NCI-H524 treated with DMSO at 0.1 percent for 48 hours (cell line): ENCODE results near the gene VAMP4.
A peak's percentile ranks its signal among the peaks of the same experiment; 100 is the strongest.

Experiments
- DNase-seq: peaks from one replicate; lab custom pipeline; 2025; lab: John Stamatoyannopoulos, UW

Gene VAMP4, protein sequence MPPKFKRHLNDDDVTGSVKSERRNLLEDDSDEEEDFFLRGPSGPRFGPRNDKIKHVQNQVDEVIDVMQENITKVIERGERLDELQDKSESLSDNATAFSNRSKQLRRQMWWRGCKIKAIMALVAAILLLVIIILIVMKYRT

DNA sequence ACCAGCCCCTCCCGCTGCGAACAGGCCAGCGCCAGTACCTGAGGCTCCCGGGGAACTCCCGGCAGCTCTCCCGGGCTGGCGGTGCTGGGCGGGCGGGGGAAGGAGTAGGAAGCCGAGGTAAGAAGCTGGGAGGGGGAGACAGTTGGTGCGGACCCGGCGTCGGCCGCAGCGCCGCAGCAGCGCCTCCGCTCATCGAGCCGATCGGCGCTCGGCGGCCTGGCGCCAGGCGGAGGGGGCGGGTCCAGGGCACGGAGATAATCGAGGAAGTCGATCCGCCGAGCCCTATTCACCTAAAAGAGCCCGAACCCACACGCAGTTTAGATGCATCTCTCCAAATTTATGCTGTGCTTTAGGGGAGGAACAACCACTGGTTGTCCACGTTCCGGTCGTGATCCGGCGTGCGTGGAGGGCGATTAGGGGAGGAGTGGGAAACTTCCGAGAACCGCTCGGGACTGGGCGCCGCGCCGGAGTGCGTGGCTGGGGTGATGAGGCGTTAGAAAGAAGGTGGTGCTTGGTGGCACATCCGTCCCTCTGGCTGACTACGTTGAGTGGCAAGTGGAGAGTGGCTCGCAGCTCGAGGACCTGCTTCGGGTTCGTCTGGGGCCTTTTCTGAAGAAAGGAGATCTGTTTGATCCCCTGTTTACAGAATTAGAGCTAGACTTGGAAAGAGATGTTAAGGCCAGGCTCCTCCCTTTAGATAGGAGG, at the start of gene VAMP4:
Gene VAMP4 (minus strand): TSS at position 194 of the 705 bp plus-strand sequence. CDS start 3,651 bp downstream, outside the sequence.
- DNase-seq: peak; percentile 54

DNA sequence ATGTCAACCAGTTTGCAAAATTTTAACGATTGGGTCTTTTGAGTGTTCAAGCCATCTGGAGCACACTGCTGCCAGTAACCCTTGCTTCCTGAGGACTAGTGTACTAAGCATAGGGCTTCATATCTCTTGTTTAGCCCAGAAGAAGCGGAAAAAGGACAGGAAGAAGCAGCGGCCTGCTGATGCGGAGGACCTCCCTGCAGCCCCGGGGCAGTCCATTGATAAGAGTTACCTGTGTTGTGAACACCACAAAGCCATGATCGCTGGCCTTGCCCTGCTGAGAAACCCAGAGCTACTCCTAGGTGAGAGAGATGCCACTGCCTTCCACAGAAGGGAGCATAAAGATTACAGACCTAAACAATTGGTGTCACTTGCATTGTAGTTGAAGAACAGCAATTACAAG, 48.5 kb upstream of the VAMP4 start:
- no peak for DNase-seq

DNA sequence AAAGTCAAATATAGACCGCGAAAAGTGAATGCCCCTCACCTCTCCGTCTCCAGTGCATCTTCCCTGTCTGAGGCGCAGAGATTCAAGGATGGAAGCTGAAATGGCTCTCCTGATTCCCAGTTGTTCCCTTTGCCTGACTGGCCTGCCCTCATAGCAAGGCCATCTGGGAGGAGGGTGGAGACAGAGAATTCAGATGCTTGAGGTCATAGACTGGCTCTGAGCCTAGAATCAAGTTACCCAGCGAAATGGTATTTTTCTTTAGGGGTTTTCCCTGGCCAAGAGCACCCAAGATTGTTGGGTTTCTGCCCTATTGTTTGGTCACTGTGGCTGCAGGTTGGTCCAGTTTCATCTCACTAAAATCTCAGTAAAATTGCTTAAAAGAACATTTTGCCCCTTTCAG, 46.8 kb upstream of the VAMP4 start:
- DNase-seq: no peak

DNA sequence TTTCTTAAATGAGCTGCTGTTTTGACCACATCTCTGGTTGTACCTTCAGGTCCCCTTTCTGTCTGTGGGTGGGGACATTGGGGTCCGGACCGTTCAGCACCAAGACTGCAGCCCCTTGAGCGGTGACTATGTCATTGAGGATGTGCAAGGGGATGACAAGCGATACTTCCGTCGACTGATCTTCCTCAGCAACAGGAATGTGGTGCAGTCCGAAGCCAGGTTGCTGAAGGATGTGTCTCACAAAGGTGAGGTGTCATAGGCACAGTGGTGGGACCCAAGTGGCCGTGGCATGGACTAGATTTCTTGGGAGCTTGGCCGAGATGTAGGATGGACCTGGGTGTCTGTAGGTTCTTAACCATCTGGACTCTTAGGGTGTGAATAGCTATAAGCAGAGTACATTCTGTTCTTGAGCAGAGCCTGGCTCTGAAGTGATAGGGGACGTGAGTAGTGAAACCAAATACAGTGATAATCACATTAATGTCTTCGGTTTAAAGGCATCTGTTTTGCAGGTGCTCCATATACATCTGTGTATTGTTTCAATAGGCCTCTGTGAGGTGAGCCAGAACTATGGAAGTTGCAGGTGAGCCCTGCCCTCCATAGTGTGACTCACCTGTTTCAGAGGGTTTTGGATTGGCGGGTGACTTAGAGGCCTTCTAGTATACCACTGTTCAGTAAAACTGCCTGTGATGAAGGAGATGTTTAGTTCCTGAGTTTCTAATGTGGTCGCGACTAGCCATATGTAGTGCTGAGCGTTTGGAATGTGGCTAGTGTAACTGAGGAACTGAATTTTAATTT, 46.0 kb upstream of the VAMP4 start:
- no peak for DNase-seq

DNA sequence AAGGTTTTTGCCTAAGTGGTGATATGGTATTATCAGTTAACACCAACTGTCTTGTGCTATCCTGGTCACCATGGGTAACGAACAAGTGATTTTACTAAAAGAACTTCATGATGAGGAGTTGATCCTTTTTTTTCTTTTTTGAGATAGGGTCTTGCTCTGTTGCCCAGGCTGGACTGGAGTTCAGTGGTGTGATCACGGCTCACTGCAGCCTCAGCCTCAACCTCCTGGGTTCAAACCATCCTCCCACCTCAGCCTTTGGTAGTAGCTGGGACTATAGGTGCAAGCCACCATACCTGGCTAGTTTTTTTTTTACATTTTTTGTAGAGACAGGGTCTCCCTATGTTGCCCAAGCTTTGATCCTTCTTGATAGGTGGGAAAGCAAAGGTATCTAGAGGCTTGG, 44.7 kb upstream of the VAMP4 start:
- DNase-seq: no peak

DNA sequence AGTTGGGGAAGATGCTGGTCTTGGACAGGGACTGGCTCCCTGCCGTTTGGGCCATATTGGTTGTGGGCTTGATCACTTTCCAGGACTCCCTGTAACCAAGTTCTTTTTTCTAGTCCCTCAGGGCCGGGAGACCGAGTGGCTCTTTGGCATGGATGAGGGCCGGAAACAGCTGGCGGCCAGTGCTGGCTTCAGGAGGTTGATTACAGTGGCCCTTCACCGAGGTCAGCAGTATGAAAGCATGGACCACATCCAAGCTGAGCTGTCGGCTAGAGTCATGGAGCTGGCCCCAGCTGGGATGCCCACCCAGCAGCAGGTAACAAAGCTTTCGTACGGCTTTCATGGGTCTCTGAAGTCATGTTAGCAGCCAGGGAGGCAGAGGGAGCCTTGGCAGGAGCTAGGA, 43.9 kb upstream of the VAMP4 start:
- no peak for DNase-seq

DNA sequence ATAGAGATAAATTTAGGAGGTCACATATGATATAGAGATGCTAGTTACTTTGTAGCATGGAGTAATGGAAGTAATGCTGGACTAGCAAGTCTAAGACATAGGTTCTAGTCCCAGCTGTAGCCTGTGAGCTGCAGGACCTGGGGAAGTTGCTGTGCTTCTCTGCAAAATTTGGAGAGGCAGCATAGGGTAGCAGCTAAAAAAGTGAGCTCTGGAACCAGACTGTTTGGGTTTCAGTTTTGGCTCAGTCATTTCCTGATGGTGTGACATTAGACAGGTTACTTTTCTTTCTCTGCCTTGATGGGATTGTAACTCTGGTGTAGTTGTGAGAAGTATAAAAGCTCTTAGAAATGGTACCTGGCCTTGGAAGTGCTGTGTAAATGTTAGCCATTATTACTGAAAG, 42.9 kb upstream of the VAMP4 start:
- DNase-seq: no peak

DNA sequence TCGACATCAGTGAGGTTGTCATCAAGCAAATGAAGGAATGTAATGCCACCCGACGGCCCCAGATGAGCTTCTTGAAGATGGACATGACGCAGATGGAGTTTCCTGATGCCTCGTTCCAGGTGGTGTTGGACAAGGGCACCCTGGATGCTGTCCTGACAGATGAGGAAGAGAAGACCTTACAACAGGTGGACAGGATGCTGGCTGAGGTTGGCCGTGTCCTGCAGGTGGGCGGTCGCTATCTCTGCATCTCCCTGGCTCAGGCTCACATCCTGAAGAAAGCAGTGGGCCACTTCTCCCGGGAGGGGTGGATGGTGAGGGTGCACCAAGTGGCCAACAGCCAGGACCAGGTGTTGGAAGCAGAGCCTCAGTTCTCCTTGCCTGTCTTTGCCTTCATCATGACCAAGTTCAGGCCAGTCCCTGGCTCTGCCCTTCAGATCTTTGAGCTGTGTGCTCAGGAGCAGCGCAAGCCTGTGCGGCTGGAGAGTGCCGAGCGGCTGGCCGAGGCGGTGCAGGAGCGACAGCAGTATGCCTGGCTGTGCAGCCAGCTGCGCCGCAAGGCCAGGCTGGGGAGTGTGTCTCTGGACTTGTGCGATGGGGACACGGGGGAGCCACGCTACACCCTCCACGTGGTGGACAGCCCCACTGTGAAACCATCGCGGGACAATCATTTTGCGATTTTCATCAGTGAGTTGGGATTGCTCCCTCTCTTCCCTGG, 42.1 kb upstream of the VAMP4 start:
- DNase-seq: no peak

DNA sequence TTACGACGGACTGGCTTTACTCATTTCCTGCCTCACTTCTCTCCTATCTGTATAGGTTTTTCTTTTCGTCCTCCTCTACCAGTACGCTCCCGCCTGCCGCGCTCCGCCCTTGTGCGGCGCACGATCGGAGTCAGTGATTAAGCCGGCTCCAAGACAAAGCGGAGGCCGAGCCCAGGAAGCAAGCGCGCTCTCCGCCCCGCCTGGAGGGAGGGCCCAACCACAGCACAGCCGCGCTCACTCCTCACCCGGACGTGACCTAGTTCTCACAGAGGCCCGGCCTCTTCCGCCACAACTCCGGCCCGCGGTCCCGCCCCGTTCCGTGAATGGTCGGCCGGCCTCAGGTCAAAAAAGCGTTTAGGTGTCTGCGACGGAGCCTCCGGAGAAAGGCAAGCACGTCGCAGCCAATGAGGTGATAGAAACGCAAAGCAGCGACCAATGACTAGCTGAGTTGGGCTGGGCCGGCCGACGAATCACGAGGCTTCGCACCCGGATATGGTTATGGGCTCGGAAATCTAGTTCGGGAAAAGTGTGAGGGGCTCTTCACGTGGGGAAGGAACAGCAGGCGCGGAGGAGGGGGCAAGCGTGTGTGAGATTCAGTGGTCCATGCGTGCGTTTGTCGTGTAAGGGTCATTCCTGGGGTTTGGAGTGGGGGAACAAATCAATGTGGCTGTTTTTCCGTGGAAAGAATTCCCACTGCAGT, 39.5 kb upstream of the VAMP4 start, which contains the start of gene METTL13:
Gene METTL13 (plus strand): TSS at position 485 of the 700 bp plus-strand sequence. CDS start 308 bp downstream, outside the sequence.
- DNase-seq: peak; percentile 91

DNA sequence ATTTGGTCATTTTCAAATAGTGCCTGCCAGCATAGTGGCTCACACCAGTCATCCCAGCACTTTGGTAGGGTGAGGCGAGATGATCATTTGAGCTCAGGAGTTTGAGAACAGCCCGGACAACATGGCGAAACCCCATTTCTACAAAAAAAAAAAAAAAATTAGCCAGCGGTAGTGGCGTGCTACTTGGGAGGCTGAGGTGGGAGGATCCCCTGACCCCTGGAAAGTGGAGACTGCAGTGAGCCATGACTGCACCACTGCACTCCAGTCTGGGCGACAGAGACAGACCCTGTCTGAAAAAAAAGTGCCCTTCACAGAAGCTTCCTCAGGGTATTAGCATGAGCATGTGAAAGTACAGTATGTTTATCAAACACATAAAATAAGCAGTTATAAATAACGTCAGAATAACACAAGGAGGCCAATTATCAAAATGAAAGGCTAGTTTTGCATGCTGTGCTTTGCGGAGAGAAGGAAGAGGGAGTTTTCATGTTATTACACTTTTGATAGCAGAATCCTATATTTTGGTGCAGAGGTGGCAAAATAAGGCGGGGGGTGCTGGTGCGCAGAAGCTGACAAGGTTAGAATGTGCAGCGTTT, 38.8 kb upstream of the VAMP4 start:
- DNase-seq: no peak

DNA sequence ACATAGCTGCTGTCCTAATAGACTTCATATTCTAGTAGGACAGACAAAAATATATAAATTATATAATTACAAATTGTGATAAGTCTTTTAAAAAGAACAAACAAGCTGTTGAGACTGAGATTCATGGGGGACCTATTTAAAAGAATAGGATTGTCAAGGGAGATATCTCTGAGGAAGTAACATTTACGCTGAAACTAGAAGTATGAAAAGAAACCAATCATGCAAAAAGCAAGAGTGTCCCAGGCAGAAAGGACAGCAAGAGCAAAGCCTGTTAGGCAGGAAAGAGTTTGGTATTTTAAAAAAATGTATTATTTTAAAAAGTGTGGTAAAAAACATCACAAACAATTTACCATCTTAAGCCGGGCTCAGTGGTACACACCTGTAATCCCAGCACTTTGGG, 30.4 kb upstream of the VAMP4 start:
- no peak for DNase-seq

DNA sequence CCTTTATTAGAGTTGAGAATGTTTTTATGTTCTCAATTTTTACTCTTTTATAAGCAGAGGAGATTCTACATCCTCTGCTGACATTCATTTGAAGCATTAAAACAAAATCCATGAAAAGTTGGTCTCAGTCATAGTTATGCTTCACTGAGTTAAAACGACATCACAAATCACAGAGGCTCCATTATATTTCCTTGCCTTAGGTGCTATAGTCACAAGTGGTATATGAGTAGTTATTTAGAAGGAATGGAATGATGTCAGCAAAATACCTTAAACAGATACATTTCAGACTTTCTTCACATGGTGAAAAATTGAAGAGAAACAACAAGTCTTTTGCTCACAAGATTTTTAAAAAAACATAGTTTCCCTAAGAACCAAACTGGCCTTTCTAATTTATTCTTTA, 27.9 kb upstream of the VAMP4 start:
- no peak for DNase-seq

DNA sequence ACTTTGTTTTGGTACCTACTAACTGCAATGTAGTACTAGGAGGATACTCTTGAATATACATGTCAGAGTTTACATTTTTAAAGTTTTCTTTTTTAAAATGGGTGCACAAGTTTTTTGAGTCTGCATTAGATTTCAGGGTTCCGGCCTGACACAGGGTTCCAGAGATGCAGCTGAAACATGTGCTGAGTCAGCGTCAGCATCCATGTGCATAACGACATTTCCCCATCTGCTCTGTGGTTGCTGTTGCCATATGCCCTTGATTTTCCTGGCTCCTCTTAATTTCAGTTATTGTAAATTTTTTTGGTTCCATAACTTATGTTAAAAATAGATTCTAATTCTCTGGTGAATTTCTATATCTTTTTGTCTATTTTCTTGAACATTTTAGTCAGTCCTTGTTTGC, 27.3 kb upstream of the VAMP4 start:
- DNase-seq: peak; percentile 0

DNA sequence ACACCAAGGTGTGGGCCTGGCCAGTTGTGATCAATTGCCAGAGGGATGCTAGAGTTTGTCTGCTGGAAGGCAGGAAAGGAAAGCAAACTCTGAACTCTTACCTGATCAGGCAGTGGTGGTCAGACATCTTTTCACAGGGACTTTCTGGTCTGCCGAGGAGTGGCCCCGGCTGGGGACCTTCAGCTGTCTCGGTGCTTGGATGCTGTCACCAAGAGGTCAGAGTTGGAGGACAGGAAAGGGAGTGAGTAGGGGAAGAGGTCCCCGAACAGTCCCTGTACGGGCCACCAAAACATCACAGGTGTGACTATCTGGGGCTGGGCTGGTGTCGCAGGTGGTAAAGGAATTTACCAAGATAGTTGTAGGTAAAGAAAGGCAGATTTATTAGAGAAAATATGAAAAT, 21.9 kb upstream of the VAMP4 start:
- DNase-seq: no peak

DNA sequence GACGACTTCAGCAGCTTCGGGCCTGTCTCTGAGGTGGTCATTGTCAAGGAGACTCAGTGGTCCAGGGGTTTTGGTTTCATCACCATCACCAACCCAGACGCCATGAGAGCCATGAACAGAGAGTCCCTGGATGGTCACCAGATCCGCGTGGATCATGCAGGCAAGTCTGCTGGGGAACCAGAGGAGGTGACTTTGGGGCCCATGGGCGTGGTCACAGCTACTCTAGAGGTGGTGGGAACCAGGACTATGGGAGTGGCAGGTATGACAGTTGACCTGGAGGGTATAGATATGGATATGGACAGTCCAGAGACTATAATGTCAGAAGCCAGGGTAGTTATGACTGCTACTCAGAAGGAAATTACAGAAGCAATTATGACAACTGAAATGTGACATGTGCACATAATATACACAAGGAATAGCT, 20.3 kb upstream of the VAMP4 start:
- DNase-seq: no peak

DNA sequence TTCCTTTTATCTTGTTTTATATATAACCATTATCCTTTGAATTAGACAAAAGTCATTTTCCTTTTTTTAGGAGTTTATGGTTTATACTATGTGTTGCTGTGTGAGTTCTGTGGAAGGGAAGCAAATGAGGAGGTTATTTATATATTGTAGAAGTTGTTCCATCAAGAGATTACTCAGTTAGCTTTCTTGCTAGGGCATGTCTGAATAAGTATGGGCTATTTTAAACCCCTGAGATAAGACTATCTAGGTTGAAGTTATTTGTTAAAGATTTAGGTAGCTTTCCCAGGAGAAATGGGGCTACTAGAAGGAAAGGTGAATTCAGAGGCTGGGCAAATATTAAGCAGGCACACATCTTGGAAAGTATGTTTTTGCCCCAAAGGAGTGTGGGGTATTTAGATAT, 16.1 kb upstream of the VAMP4 start:
- DNase-seq: no peak

DNA sequence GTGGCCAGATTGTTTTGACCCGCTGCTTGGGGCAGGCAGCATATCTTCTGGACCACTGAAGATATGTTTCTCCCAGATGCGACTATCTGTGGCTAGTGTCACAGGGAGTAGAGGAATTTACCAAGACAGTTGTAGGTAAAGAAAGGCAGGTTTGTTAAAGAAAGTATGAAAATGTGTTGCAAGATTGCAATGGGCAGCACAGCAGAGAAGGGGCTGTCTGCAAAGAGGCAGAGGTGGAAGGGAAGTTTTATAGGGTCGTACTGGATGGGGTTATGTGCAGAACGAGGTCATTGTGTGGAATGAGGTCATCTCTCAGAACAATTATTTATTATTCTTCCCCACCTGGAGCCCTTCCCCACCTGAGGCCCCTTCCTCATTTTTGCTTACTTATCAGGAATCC, 15.0 kb upstream of the VAMP4 start:
- no peak for DNase-seq

DNA sequence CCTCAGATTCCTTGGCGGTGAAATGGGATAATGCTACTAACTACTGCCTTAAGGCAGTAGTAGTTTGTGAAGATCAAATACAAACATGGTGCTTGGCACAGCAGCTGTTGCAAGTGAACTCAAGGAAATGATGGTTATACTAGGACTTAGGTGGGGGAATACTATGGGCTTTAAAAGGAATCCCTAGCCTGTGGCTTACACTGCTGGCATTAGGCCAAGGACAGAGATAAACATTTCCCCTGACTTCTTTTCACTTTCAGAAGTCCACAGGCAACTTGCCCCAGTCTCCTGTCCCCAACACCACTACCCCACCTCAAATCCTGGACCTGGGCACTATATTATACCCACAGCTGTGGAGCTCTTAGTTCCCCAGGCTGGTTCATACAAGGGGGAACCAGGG, 13.1 kb upstream of the VAMP4 start:
- DNase-seq: no peak

DNA sequence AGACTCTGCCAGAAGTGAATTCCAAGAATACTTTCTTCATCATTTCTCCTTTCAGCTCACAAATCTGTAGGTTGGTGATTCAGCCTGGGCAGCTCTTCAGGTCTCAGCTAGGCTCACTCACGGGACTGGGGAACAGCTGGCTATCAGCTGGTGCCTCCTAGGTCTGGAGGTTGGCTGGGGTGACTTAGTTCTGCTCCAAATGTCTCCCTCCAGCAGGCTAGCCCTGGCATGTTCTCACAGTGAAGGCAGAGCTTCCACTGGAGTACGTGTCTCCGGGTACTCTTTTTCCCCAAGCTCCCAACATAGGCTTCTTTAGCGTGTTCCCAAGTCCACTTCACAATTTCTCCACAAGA, 12.5 kb upstream of the VAMP4 start:
- no peak for DNase-seq

DNA sequence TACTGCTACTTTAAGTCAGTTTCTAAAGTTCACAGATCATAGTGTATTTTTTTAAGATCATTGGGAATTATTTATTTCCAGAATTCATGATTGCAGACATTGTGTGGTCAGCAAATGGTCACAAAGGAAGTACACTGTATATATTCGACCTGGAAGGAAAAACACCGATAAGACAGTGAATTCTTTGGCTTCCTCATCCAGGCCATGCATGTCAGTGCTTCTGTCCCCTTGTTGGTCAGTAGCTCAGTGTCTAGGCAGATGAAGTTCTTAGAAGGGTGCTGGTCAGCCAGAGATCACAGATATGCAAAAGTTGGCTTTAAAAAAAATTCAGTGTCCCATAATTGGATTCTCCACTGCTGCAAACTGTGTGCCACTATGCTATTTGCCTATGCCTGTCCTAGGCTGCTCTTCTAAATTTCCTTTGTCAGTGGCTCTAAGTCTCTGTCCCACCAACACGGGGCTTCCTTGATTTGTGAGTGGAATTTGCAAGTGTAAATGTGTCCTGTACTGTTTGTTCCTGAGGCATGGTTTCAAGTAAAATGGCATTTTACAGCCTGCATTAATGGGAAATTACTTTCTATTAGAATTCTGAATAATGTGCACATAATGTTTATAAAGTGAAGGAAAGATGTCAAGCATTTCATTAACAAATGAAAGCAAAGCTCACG, 12.0 kb upstream of the VAMP4 start:
- no peak for DNase-seq

DNA sequence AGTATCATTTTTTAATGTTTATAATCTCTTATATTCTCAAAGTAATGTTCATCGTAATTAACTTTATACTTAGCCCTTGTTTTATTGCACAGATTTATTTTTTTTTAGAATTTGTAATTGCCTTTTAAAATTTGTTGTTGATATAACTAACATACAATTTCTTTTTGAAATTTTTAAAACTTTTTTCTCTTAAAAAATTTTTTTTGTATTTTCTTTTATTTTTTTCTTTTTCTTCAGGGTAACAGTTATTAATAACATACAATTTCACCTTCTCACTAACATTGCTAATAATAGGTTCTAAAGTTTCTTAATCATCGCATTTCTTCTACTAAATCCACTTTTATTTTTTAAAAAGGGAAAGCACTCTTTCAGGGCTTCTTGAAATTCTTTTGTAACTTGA, 11.3 kb upstream of the VAMP4 start:
- no peak for DNase-seq
